SK-N-SH treated with all-trans-retinoic acid at 6 μM for 48 hours (cell line): ENCODE data around the gene MAGEA11.
"Not testable (repeated sequence)": the region's sequence is repeated elsewhere in the genome, so short reads cannot be mapped to it uniquely, and the experiment has no call there.

Experiments
- ATAC-seq: fragments of 200-7000 bp; cut with Tn5 transposase; 3 replicates; pipeline ENCODE4 v1.9.1; 2020; ENCODE audit warnings: mild to moderate bottlenecking, moderate library complexity
- ARNTL ChIP-seq: fragments of 450-650 bp; formaldehyde crosslinking; IDR thresholded peaks from 2 replicates; pipeline ENCODE4 v1.5.0; 2020; ENCODE audit warnings: low read depth, mild to moderate bottlenecking, moderate library complexity, borderline replicate concordance
- BACH2 ChIP-seq: fragments of 250-450 bp; sonication (Bioruptor Pico); IDR thresholded peaks from 2 replicates; pipeline ENCODE4 v1.9.0; 2021; ENCODE audit warnings: mild to moderate bottlenecking, borderline replicate concordance
- CREB5 ChIP-seq: fragments of 250-450 bp; sonication (Bioruptor Pico); IDR thresholded peaks from 2 replicates; pipeline ENCODE4 v1.5.1; 2020; ENCODE audit warnings: low read depth, mild to moderate bottlenecking, moderate library complexity
- CSRNP3 ChIP-seq: fragments of 250-450 bp; sonication (Bioruptor Pico); IDR thresholded peaks from 2 replicates; pipeline ENCODE4 v1.5.1; 2021; ENCODE audit warnings: mild to moderate bottlenecking, moderate library complexity
- ESRRG ChIP-seq: fragments of 250-450 bp; sonication (Bioruptor Pico); IDR thresholded peaks from 2 replicates; pipeline ENCODE4 v1.6.1; 2021; ENCODE audit warnings: mild to moderate bottlenecking
- GLIS3 ChIP-seq: fragments of 250-450 bp; sonication (Bioruptor Pico); IDR thresholded peaks from 2 replicates; pipeline ENCODE4 v1.5.0; 2020; ENCODE audit warnings: mild to moderate bottlenecking, moderate library complexity
- ISL1 ChIP-seq: fragments of 250-450 bp; sonication (Bioruptor Pico); IDR thresholded peaks from 2 replicates; pipeline ENCODE4 v2.1.2; 2022; ENCODE audit warnings: mild to moderate bottlenecking, moderate library complexity
- OSR1 ChIP-seq: fragments of 250-450 bp; sonication (Bioruptor Pico); IDR thresholded peaks from 2 replicates; pipeline ENCODE4 v1.8.0; 2022; ENCODE audit warnings: moderate library complexity, mild to moderate bottlenecking, inconsistent platforms
- PATZ1 ChIP-seq: fragments of 250-450 bp; sonication (Bioruptor Pico); IDR thresholded peaks from 2 replicates; pipeline ENCODE4 v1.8.0; 2020; ENCODE audit warnings: mild to moderate bottlenecking, moderate library complexity, borderline replicate concordance
- PPARA ChIP-seq: fragments of 250-450 bp; sonication (Bioruptor Pico); IDR thresholded peaks from 2 replicates; pipeline ENCODE4 v1.5.0; 2020; ENCODE audit warnings: mild to moderate bottlenecking, borderline replicate concordance
- RARB ChIP-seq: fragments of 250-450 bp; sonication (Bioruptor Pico); IDR thresholded peaks from 2 replicates; pipeline ENCODE4 v1.8.0; 2021; ENCODE audit warnings: mild to moderate bottlenecking, moderate library complexity
- SNAI2 ChIP-seq: fragments of 250-450 bp; sonication (Bioruptor Pico); IDR thresholded peaks from 2 replicates; pipeline ENCODE4 v1.5.0; 2020; ENCODE audit warnings: mild to moderate bottlenecking, moderate library complexity
- TCF4 ChIP-seq: fragments of 250-450 bp; sonication (Bioruptor Pico); IDR thresholded peaks from 2 replicates; pipeline ENCODE4 v1.8.0; 2021; ENCODE audit warnings: mild to moderate bottlenecking, moderate library complexity, borderline replicate concordance
- TOX ChIP-seq: fragments of 250-450 bp; sonication (Bioruptor Pico); IDR thresholded peaks from 2 replicates; pipeline ENCODE4 v1.8.0; 2021; ENCODE audit warnings: mild to moderate bottlenecking, moderate library complexity, borderline replicate concordance
- ZC3H10 ChIP-seq: fragments of 250-450 bp; sonication (Bioruptor Pico); IDR thresholded peaks from 2 replicates; pipeline ENCODE4 v1.5.1; 2021; ENCODE audit warnings: mild to moderate bottlenecking, moderate library complexity
- ZFP3 ChIP-seq: fragments of 250-450 bp; sonication (Bioruptor Pico); IDR thresholded peaks from 2 replicates; pipeline ENCODE4 v1.5.0; 2020; ENCODE audit warnings: mild to moderate bottlenecking, moderate library complexity
- ZFP30 ChIP-seq: fragments of 450-650 bp; formaldehyde crosslinking; IDR thresholded peaks from 2 replicates; pipeline ENCODE4 v1.5.0; 2022; ENCODE audit warnings: mild to moderate bottlenecking, moderate library complexity
- ZNF565 ChIP-seq: fragments of 450-650 bp; formaldehyde crosslinking; conservative IDR thresholded peaks from 2 replicates; pipeline ENCODE4 v1.5.0; 2020; ENCODE audit warnings: low read depth, mild to moderate bottlenecking, moderate library complexity
- ZNF70 ChIP-seq: fragments of 450-650 bp; formaldehyde crosslinking; IDR thresholded peaks from 2 replicates; pipeline ENCODE4 v1.5.0; 2020; ENCODE audit warnings: mild to moderate bottlenecking, moderate library complexity
- ZNF8 ChIP-seq: fragments of 450-650 bp; formaldehyde crosslinking; IDR thresholded peaks from 2 replicates; pipeline ENCODE4 v1.5.0; 2020; ENCODE audit warnings: mild to moderate bottlenecking, moderate library complexity

MAGEA11 gene

GRCh38 chrX:149711545-149712236, at the start of gene MAGEA11:
Gene MAGEA11, plus strand, starts transcription at chrX:149712060. Its CDS starts 1,100 bp downstream, at chrX:149713160.
- no peak for TF ChIP-seq ISL1
- TF ChIP-seq ZFP30 (CRISPR knock-in tag), result no peak
- TF ChIP-seq ZC3H10 (CRISPR knock-in tag), result no peak
- TF ChIP-seq ZNF565 (CRISPR knock-in tag), result no peak
- no peak for TF ChIP-seq PPARA (CRISPR knock-in tag)
- TF ChIP-seq CREB5 (CRISPR knock-in tag), result no peak
- TF ChIP-seq ZNF70 (CRISPR knock-in tag), result no peak
- no peak for TF ChIP-seq ZFP3
- TF ChIP-seq CSRNP3 (CRISPR knock-in tag), result no peak
- TF ChIP-seq BACH2 (CRISPR knock-in tag), result no peak
- TF ChIP-seq PATZ1 (CRISPR knock-in tag), result no peak
- TF ChIP-seq TCF4 (CRISPR knock-in tag), result no peak
- TF ChIP-seq TOX (CRISPR knock-in tag), result no peak
- TF ChIP-seq GLIS3 (CRISPR knock-in tag), result no peak
- TF ChIP-seq SNAI2 (CRISPR knock-in tag), result no peak
- no peak for TF ChIP-seq OSR1 (CRISPR knock-in tag)
- no peak for TF ChIP-seq RARB (CRISPR knock-in tag)
- TF ChIP-seq ESRRG, result no peak
- TF ChIP-seq ZNF8, result no peak
- no peak for ATAC-seq

- ATAC-seq, result not testable (repeated sequence)
Measured at GRCh38 chrX:149675088-149675487, 36.8 kb upstream of the MAGEA11 start.

- not testable (repeated sequence) for ATAC-seq
Measured at GRCh38 chrX:149675554-149675953, 36.3 kb upstream of the MAGEA11 start.

- not testable (repeated sequence) for ATAC-seq
Measured at GRCh38 chrX:149679164-149679678, 32.6 kb upstream of the MAGEA11 start.

GRCh38 chrX:149681182-149681581, 30.7 kb upstream of the MAGEA11 start:
- TF ChIP-seq BACH2 (CRISPR knock-in tag) (no peak), GLIS3 (CRISPR knock-in tag) (no peak), ISL1 (no peak), ARNTL (no peak), ZNF70 (CRISPR knock-in tag) (no peak), ZNF565 (CRISPR knock-in tag) (no peak)
- no peak for ATAC-seq

GRCh38 chrX:149682031-149682430, 29.8 kb upstream of the MAGEA11 start:
- TF ChIP-seq OSR1 (CRISPR knock-in tag) (no peak), GLIS3 (CRISPR knock-in tag) (no peak), ZFP30 (CRISPR knock-in tag) (no peak), CSRNP3 (CRISPR knock-in tag) (no peak), CREB5 (CRISPR knock-in tag) (no peak), ZC3H10 (CRISPR knock-in tag) (no peak), PPARA (CRISPR knock-in tag) (no peak), TOX (CRISPR knock-in tag) (no peak), PATZ1 (CRISPR knock-in tag) (no peak), TCF4 (CRISPR knock-in tag) (no peak)

More at GRCh38 chrX:149682031-149682430, 29.8 kb upstream of the MAGEA11 start:
- no peak for ATAC-seq
